Iris pigment epithelial cell (primary cell): ENCODE data around the gene PHKA2.

Experiments
- DNase-seq: peaks from one replicate; pipeline ENCODE4 v3.0.0-alpha.2; 2011; ENCODE audit warnings: low read depth

Gene PHKA2

GRCh38 chrX:18889346-18890048 is 94.4 kb downstream of the PHKA2 start:
- no peak for DNase-seq

- no peak for DNase-seq
These were observed 95.6 kb downstream of the PHKA2 start for GRCh38 chrX:18888281-18888680.

- DNase-seq = no peak
These were observed 96.1 kb downstream of the PHKA2 start for GRCh38 chrX:18887825-18888212.

GRCh38 chrX:18887177-18887824 is 96.6 kb downstream of the PHKA2 start:
- DNase-seq = no peak

- peak; percentile 51 for DNase-seq
These were observed 97.4 kb downstream of the PHKA2 start for GRCh38 chrX:18886344-18887161.

GRCh38 chrX:18886005-18886343 is 97.9 kb downstream of the PHKA2 start:
- peak; percentile 4 for DNase-seq

- peak; percentile 9 for DNase-seq
These were observed 98.4 kb downstream of the PHKA2 start for GRCh38 chrX:18885328-18886004.

- DNase-seq = no peak
These were observed 99.0 kb downstream of the PHKA2 start for GRCh38 chrX:18884916-18885315.

GRCh38 chrX:18883961-18884765 is 99.8 kb downstream of the PHKA2 start:
- DNase-seq = no peak

- no peak for DNase-seq
These were observed 100.5 kb downstream of the PHKA2 start for GRCh38 chrX:18883234-18883960.

GRCh38 chrX:18879144-18879543 is 104.8 kb downstream of the PHKA2 start:
- DNase-seq = no peak

- no peak for DNase-seq
These were observed 106.4 kb downstream of the PHKA2 start for GRCh38 chrX:18877469-18877868.

GRCh38 chrX:18875256-18875878 is 108.5 kb downstream of the PHKA2 start:
- no peak for DNase-seq

GRCh38 chrX:18874560-18875255 is 109.2 kb downstream of the PHKA2 start:
- DNase-seq = no peak

- DNase-seq = no peak
These were observed 110.1 kb downstream of the PHKA2 start for GRCh38 chrX:18873836-18874235.

GRCh38 chrX:18873189-18873791 is 110.6 kb downstream of the PHKA2 start:
- DNase-seq = peak; percentile 70

- DNase-seq = no peak
These were observed 111.3 kb downstream of the PHKA2 start for GRCh38 chrX:18872621-18873020.

- no peak for DNase-seq
These were observed 111.9 kb downstream of the PHKA2 start for GRCh38 chrX:18871970-18872369.

- peak; percentile 22 for DNase-seq
These were observed 112.6 kb downstream of the PHKA2 start for GRCh38 chrX:18871161-18871890.
